GM12873 (cell line): ENCODE measurements around the gene ZDHHC3.

Experiments used
- CTCF ChIP-seq: IDR thresholded peaks from 2 replicates; pipeline ENCODE4 v1.5.1; 2012; ENCODE audit warnings: low read depth, mild to moderate bottlenecking, moderate library complexity, low read length, control low read depth; ENCODE audit not compliant: insufficient read depth; ENCODE audit errors: missing control alignments

ZDHHC3 gene

GRCh38 chr3:45003406-45003805, 27.4 kb upstream of the ZDHHC3 start:
- no peak for TF ChIP-seq CTCF

GRCh38 chr3:45002720-45003119, 26.7 kb upstream of the ZDHHC3 start:
- no peak for TF ChIP-seq CTCF

- TF ChIP-seq CTCF, result no peak
Measured at GRCh38 chr3:45002139-45002660, 26.2 kb upstream of the ZDHHC3 start.

- peak; percentile 23 for TF ChIP-seq CTCF
Measured at GRCh38 chr3:45001738-45002137, 25.8 kb upstream of the ZDHHC3 start.

GRCh38 chr3:45000823-45001222, 24.8 kb upstream of the ZDHHC3 start:
- TF ChIP-seq CTCF, result no peak

- TF ChIP-seq CTCF, result no peak
Measured at GRCh38 chr3:44999782-45000181, 23.8 kb upstream of the ZDHHC3 start.

GRCh38 chr3:44996556-44996969, 20.6 kb upstream of the ZDHHC3 start:
- TF ChIP-seq CTCF, result no peak
